GM19025 (cell line): ENCODE results near the gene LARGE1.
"Not testable (repeated sequence)": the region's sequence is repeated elsewhere in the genome, so short reads cannot be mapped to it uniquely, and the experiment has no call there.

Experiments
- ATAC-seq: cut with Tn5 transposase; IDR thresholded peaks from one replicate; pipeline ENCODE4 v1.9.1; 2021; ENCODE audit warnings: mild to moderate bottlenecking, low read depth, moderate library complexity; ENCODE audit not compliant: unreplicated experiment

The LARGE1 gene

GRCh38 chr22:33402325-33402724 is 518.0 kb downstream of the LARGE1 start:
- no peak for ATAC-seq

- no peak for ATAC-seq
Observed at GRCh38 chr22:33401291-33401690, 519.0 kb downstream of the LARGE1 start.

- no peak for ATAC-seq
Observed at GRCh38 chr22:33400891-33401290, 519.4 kb downstream of the LARGE1 start.

- ATAC-seq: no peak
Observed at GRCh38 chr22:33400061-33400840, 520.0 kb downstream of the LARGE1 start.

GRCh38 chr22:33397381-33397907 is 522.8 kb downstream of the LARGE1 start:
- no peak for ATAC-seq

- ATAC-seq: no peak
Observed at GRCh38 chr22:33393432-33393831, 526.8 kb downstream of the LARGE1 start.

- no peak for ATAC-seq
Observed at GRCh38 chr22:33391298-33391697, 529.0 kb downstream of the LARGE1 start.

GRCh38 chr22:33389936-33390335 is 530.3 kb downstream of the LARGE1 start:
- ATAC-seq: no peak

GRCh38 chr22:33386270-33386669 is 534.0 kb downstream of the LARGE1 start:
- no peak for ATAC-seq

- ATAC-seq: no peak
Observed at GRCh38 chr22:33385611-33386010, 534.7 kb downstream of the LARGE1 start.

GRCh38 chr22:33382436-33382835 is 537.8 kb downstream of the LARGE1 start:
- ATAC-seq: no peak

GRCh38 chr22:33381531-33382406 is 538.5 kb downstream of the LARGE1 start:
- ATAC-seq: no peak

- no peak for ATAC-seq
Observed at GRCh38 chr22:33380789-33381530, 539.3 kb downstream of the LARGE1 start.

- no peak for ATAC-seq
Observed at GRCh38 chr22:33379836-33380235, 540.4 kb downstream of the LARGE1 start.

GRCh38 chr22:33372875-33373274 is 547.4 kb downstream of the LARGE1 start:
- ATAC-seq: no peak

- not testable (repeated sequence) for ATAC-seq
Observed at GRCh38 chr22:33363256-33363655, 557.0 kb downstream of the LARGE1 start.

GRCh38 chr22:33362702-33363101 is 557.6 kb downstream of the LARGE1 start:
- no peak for ATAC-seq

- ATAC-seq: no peak
Observed at GRCh38 chr22:33361581-33361980, 558.7 kb downstream of the LARGE1 start.

GRCh38 chr22:33357981-33358399 is 562.3 kb downstream of the LARGE1 start:
- ATAC-seq: no peak

GRCh38 chr22:33354928-33355327 is 565.3 kb downstream of the LARGE1 start:
- ATAC-seq: no peak

- ATAC-seq: no peak
Observed at GRCh38 chr22:33353502-33353901, 566.8 kb downstream of the LARGE1 start.
